Measurements from ENCODE around the gene PRSS53. TPM values are rescaled to one million over a fixed set of nuclear protein-coding genes. Genes with fewer than 3 reads are reported as not detected.
A peak's percentile ranks its signal among the peaks of the same experiment; 100 is the strongest.

PRSS53 gene
- total and polyA plus RNA-seq, 2 donors from 2014 or later: 0.99 to 2.6 TPM

DNA sequence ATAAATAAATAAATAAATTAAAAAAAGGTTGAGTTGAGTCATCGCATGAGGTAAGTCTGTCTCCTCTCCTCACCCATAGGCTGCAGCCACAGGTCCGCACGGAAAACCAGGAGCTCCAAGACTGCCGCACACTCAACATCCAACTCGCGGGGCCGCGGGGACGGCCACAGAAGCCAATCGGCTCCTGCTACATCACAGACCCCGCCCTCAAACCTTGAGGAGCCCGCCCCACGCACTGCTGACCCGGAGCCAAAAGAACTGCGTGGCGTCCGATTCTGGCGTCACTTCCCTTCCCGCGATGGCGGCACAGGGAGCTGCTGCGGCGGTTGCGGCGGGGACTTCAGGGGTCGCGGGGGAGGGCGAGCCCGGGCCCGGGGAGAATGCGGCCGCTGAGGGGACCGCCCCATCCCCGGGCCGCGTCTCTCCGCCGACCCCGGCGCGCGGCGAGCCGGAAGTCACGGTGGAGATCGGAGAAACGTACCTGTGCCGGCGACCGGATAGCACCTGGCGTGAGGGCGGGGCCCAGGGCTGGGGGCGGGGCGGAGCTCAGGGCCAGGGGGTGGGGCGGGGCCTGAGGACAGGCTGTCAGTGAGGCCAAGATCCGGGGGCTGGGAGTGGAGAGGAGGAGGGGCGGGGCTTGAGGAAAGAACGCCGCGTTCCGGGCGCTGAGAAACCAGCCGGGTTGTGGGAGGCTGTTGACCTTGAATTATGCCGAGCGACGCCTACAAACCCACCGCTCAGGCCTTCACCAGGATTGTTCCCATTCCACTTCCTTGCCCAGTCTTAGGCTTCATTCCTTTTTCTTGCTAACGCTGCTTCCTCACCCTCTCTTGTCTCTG, 28.9 kb upstream of the PRSS53 start, which contains the start of gene KAT8:
Gene KAT8, plus strand, starts transcription at position 281 of the 839 bp plus-strand sequence. Its CDS starts 18 bp downstream, at position 299.
- H3K4me1 ChIP-seq (ENCODE audit: control insufficient read depth in 2 of 3, insufficient read depth in 2 of 3, low read depth in 1 of 3, low read length in 3 of 3): peaks cover 4 to 21% (median 16%) of the 10 kb centered on the region in 3 donors
- FAIRE-seq: peak; percentile 92

GRCh38 chr16:31114468-31114867, 25.7 kb upstream of the PRSS53 start:
- H3K27me3 ChIP-seq (ENCODE audit: control insufficient read depth, insufficient read depth, low read length): no peaks in the 10 kb centered on the region
- no peaks in the 10 kb centered on the region for H3K9me3 ChIP-seq (ENCODE audit: control insufficient read depth in 2 of 3, insufficient read depth in 1 of 3, low read length in 3 of 3)
- DNase-seq (no peak), FAIRE-seq (no peak)
- TF ChIP-seq, protein P1, sequence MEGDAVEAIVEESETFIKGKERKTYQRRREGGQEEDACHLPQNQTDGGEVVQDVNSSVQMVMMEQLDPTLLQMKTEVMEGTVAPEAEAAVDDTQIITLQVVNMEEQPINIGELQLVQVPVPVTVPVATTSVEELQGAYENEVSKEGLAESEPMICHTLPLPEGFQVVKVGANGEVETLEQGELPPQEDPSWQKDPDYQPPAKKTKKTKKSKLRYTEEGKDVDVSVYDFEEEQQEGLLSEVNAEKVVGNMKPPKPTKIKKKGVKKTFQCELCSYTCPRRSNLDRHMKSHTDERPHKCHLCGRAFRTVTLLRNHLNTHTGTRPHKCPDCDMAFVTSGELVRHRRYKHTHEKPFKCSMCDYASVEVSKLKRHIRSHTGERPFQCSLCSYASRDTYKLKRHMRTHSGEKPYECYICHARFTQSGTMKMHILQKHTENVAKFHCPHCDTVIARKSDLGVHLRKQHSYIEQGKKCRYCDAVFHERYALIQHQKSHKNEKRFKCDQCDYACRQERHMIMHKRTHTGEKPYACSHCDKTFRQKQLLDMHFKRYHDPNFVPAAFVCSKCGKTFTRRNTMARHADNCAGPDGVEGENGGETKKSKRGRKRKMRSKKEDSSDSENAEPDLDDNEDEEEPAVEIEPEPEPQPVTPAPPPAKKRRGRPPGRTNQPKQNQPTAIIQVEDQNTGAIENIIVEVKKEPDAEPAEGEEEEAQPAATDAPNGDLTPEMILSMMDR (IDR thresholded peaks at IDR 0.05; ENCODE audit: borderline replicate concordance, extremely low read depth, insufficient read depth): no peak
- H3K27ac ChIP-seq (ENCODE audit: low read depth in 2 of 2, low read length in 2 of 2): peak overlapping the region in 1 of 2 donors; percentile 1
- H3K36me3 ChIP-seq (ENCODE audit: control insufficient read depth in 2 of 3, insufficient read depth in 3 of 3, low read length in 3 of 3): peaks cover 0 to 18% (median 8%) of the 10 kb centered on the region in 3 donors
- H3K4me1 ChIP-seq (ENCODE audit: control insufficient read depth in 2 of 3, insufficient read depth in 2 of 3, low read depth in 1 of 3, low read length in 3 of 3): peaks cover 4 to 21% (median 16%) of the 10 kb centered on the region in 3 donors
- no peak overlapping the region for H3K4me3 ChIP-seq (ENCODE audit: low read length in 3 of 3)
- no peak overlapping the region for H3K9ac ChIP-seq (ENCODE audit: low read length in 3 of 3)
- intact Hi-C loops (cut with DNase I): no loop called here

More for the DNA sequence above, 28.9 kb upstream of the PRSS53 start, which contains the start of gene KAT8:
- peak within 1 kb of the TSS; percentile 57 to 91 (median 69) for H3K9ac ChIP-seq (ENCODE audit: low read length in 3 of 3)
- H3K27ac ChIP-seq (ENCODE audit: low read depth in 2 of 2, low read length in 2 of 2): peak within 1 kb of the TSS; percentile 96
- TF ChIP-seq, protein P1 (IDR thresholded peaks at IDR 0.05; ENCODE audit: borderline replicate concordance, extremely low read depth, insufficient read depth): no peak
- peaks cover 5 to 21% (median 14%) of the 10 kb centered on the region in 3 donors for H3K36me3 ChIP-seq (ENCODE audit: control insufficient read depth in 2 of 3, insufficient read depth in 3 of 3, low read length in 3 of 3)
- no peaks in the 10 kb centered on the region for H3K27me3 ChIP-seq (ENCODE audit: control insufficient read depth, insufficient read depth, low read length)
- peak; percentile 99 for DNase-seq
- H3K4me3 ChIP-seq (ENCODE audit: low read length in 3 of 3): peak within 1 kb of the TSS; percentile 80 to 85 (median 81)
- H3K9me3 ChIP-seq (ENCODE audit: control insufficient read depth in 2 of 3, insufficient read depth in 1 of 3, low read length in 3 of 3): no peaks in the 10 kb centered on the region
- intact Hi-C loops (cut with DNase I): no loop called here

- no peak for FAIRE-seq
- no peak overlapping the region for H3K4me3 ChIP-seq (ENCODE audit: low read length in 3 of 3)
- intact Hi-C loops (cut with DNase I): no loop called here
- H3K27ac ChIP-seq (ENCODE audit: low read depth in 2 of 2, low read length in 2 of 2): peak overlapping the region; percentile 54 to 73
- peaks cover 2 to 17% (median 15%) of the 10 kb centered on the region in 3 donors for H3K4me1 ChIP-seq (ENCODE audit: control insufficient read depth in 2 of 3, insufficient read depth in 2 of 3, low read depth in 1 of 3, low read length in 3 of 3)
- no peaks in the 10 kb centered on the region for H3K27me3 ChIP-seq (ENCODE audit: control insufficient read depth, insufficient read depth, low read length)
- H3K9ac ChIP-seq (ENCODE audit: low read length in 3 of 3): peak overlapping the region in 1 of 3 donors; percentile 23
- H3K9me3 ChIP-seq (ENCODE audit: control insufficient read depth in 2 of 3, insufficient read depth in 1 of 3, low read length in 3 of 3): no peaks in the 10 kb centered on the region
- peak in 1 of 5 donors; percentile 70 for DNase-seq
- TF ChIP-seq, protein P1 (IDR thresholded peaks at IDR 0.05; ENCODE audit: borderline replicate concordance, extremely low read depth, insufficient read depth): no peak
- H3K36me3 ChIP-seq (ENCODE audit: control insufficient read depth in 2 of 3, insufficient read depth in 3 of 3, low read length in 3 of 3): peaks cover 0 to 19% (median 8%) of the 10 kb centered on the region in 3 donors
Observed at GRCh38 chr16:31113121-31114120, 24.7 kb upstream of the PRSS53 start.

All from kidney (tissue), 14 donors.